PC-3 (cell line): Measurements from ENCODE around the gene CISTR. TPM values are rescaled to one million over a fixed set of nuclear protein-coding genes. Genes with fewer than 3 reads are reported as not detected.

Source experiments
- ATAC-seq: fragments of 200-7000 bp; cut with Tn5 transposase; 2 replicates; pipeline ENCODE4 v1.9.1; 2020; ENCODE audit warnings: mild to moderate bottlenecking, moderate library complexity
- BruUV-seq: library from RNA; stranded (reverse); fragments of 400-500 nt; replicated peaks from 2 replicates; lab custom pipeline; 2021; lab: Mats Ljungman, UMichigan
- CTCF ChIA-PET: fragments of 300-600 bp; sonication (Branson Sonifier 250); formaldehyde crosslinking; loops from one replicate; lab custom pipeline; 2022; ENCODE audit warnings: antibody characterized with exemption; lab: Charles Lee
- POLR2A ChIA-PET: fragments of 300-600 bp; sonication (Branson Sonifier 250); formaldehyde crosslinking; loops from one replicate; lab custom pipeline; 2022; ENCODE audit warnings: antibody characterized with exemption; ENCODE audit not compliant: unreplicated experiment; lab: Charles Lee
- DNase-seq: peaks from one replicate; pipeline ENCODE4 v3.0.0-alpha.2; 2015
- H2AFZ ChIP-seq: fragments of 300-600 bp; sonication (generic); 2 replicates; pipeline ENCODE4 v1.6.0; 2016; ENCODE audit warnings: antibody characterized with exemption, low read length
- H3F3A ChIP-seq: fragments of 300-600 bp; sonication (generic); one replicate; pipeline ENCODE4 v1.6.0; 2017; ENCODE audit warnings: antibody characterized with exemption, low read length, control low read depth, mild to moderate bottlenecking; ENCODE audit not compliant: unreplicated experiment
- H3K27ac ChIP-seq: fragments of 300-600 bp; sonication (generic); 2 replicates; pipeline ENCODE4 v1.5.1; 2016; ENCODE audit warnings: mild to moderate bottlenecking, low read length
- H3K27me3 ChIP-seq: fragments of 300-600 bp; sonication (generic); 2 replicates; pipeline ENCODE4 v1.6.1; 2016; ENCODE audit warnings: low read length, mixed read lengths
- H3K36me3 ChIP-seq: fragments of 300-600 bp; sonication (generic); 2 replicates; pipeline ENCODE4 v1.6.1; 2016; ENCODE audit warnings: low read depth, mixed run types, low read length, mixed read lengths
- H3K4me1 ChIP-seq: fragments of 300-600 bp; sonication (generic); 2 replicates; pipeline ENCODE4 v1.5.1; 2016; ENCODE audit warnings: low read length; ENCODE audit not compliant: insufficient read depth
- H3K4me2 ChIP-seq: fragments of 300-600 bp; sonication (generic); 2 replicates; pipeline ENCODE4 v1.6.0; 2016; ENCODE audit warnings: low read length
- H3K4me3 ChIP-seq: fragments of 300-600 bp; sonication (generic); 2 replicates; pipeline ENCODE4 v1.5.1; 2016; ENCODE audit warnings: mild to moderate bottlenecking, low read length, mixed read lengths
- H3K79me2 ChIP-seq: fragments of 300-600 bp; sonication (generic); 2 replicates; pipeline ENCODE4 v1.6.1; 2017; ENCODE audit warnings: low read length, mixed read lengths
- H3K9ac ChIP-seq: fragments of 300-600 bp; sonication (generic); 2 replicates; pipeline ENCODE4 v1.6.0; 2016; ENCODE audit warnings: mild to moderate bottlenecking, low read length
- H3K9me2 ChIP-seq: fragments of 300-600 bp; sonication (generic); replicated peaks from 2 replicates; pipeline ENCODE4 v1.6.1; 2016; ENCODE audit warnings: mixed run types, low read length, mixed read lengths
- H3K9me3 ChIP-seq: fragments of 300-600 bp; sonication (generic); 2 replicates; pipeline ENCODE4 v1.6.1; 2016; ENCODE audit warnings: low read length, mixed read lengths
- H4K20me1 ChIP-seq: fragments of 300-600 bp; sonication (generic); 2 replicates; pipeline ENCODE4 v1.6.1; 2016; ENCODE audit warnings: low read length, mixed read lengths
- CTCF ChIP-seq: fragments of 300-600 bp; sonication (generic); conservative IDR thresholded peaks from 2 replicates; pipeline ENCODE4 v1.5.1; 2017; ENCODE audit warnings: antibody characterized with exemption, low read depth, mild to moderate bottlenecking, low read length
- EZH2 ChIP-seq: fragments of 300-600 bp; sonication (generic); IDR thresholded peaks from one replicate; pipeline ENCODE4 v1.6.1; 2017; ENCODE audit warnings: antibody characterized with exemption, mild to moderate bottlenecking, low read length; ENCODE audit not compliant: unreplicated experiment
- EZH2phosphoT487 ChIP-seq: fragments of 300-600 bp; sonication (generic); IDR thresholded peaks from 2 replicates; pipeline ENCODE4 v1.6.1; 2018; ENCODE audit warnings: mild to moderate bottlenecking, antibody characterized with exemption, low read length, borderline replicate concordance
- intact Hi-C: fragments of 100-400 bp; cut with micrococcal nuclease; formaldehyde crosslinking; loops from 2 replicates; pipeline ENCODE4 v1.9.0; 2023
- total RNA-seq: library from RNA; depleted of rRNA; stranded (reverse); fragments of >200 nt; gene quantifications from 2 replicates; pipeline ENCODE4 v1.2.3, GENCODE V29; 2014

CISTR gene
- total RNA-seq, 1 experiment from 2014 or later, result not detected

GRCh38 chr12:53782093-53782703 lies 30.4 kb upstream of the CISTR start:
- Histone ChIP-seq H4K20me1 (no peaks in the 10 kb centered on the region), H3K27me3 (no peaks in the 10 kb centered on the region), H3K4me1 (peaks cover 16% of the 10 kb centered on the region), H3K36me3 (no peaks in the 10 kb centered on the region), H3F3A (no peaks in the 10 kb centered on the region), H3K4me3 (no peak overlapping the region), H3K9me2 (no peaks in the 10 kb centered on the region), H3K9me3 (no peaks in the 10 kb centered on the region), H3K79me2 (no peaks in the 10 kb centered on the region), H3K4me2 (no peak overlapping the region), H2AFZ (no peak overlapping the region), H3K9ac (no peak overlapping the region), H3K27ac (no peak overlapping the region)
- ChIA-PET POLR2A (no interaction called here), CTCF (interaction anchor here (0.6 kb wide), 1 partner anchor 227 kb away, joined by 5 read pairs; the partner anchor contains the start of gene HOXC8)
- no TSS peak for BruUV-seq
- ATAC-seq (no peak), DNase-seq (no peak)
- TF ChIP-seq CTCF, result no peak
- no peak for TF ChIP-seq EZH2phosphoT487
- intact Hi-C loops, result no loop called here

- H3K27ac ChIP-seq, result no peak overlapping the region
- DNase-seq, result no peak
- H3K36me3 ChIP-seq, result no peaks in the 10 kb centered on the region
- intact Hi-C loops, result no loop called here
- ChIA-PET POLR2A (no interaction called here), CTCF (no interaction called here)
- H3K9me2 ChIP-seq, result no peaks in the 10 kb centered on the region
- no peak overlapping the region for H3K9ac ChIP-seq
- H4K20me1 ChIP-seq, result no peaks in the 10 kb centered on the region
- peaks cover 24% of the 10 kb centered on the region for H3K4me1 ChIP-seq
- no peak overlapping the region for H3K4me3 ChIP-seq
- no peaks in the 10 kb centered on the region for H3K27me3 ChIP-seq
- H3K4me2 ChIP-seq, result no peak overlapping the region
- H3K9me3 ChIP-seq, result no peaks in the 10 kb centered on the region
- TF ChIP-seq EZH2phosphoT487, result no peak
- no peak for TF ChIP-seq EZH2
- no peak for TF ChIP-seq CTCF
- no peaks in the 10 kb centered on the region for H3K79me2 ChIP-seq
- no peaks in the 10 kb centered on the region for H3F3A ChIP-seq
- peak; percentile 69 for ATAC-seq
- BruUV-seq, result no TSS peak
- H2AFZ ChIP-seq, result peak overlapping the region; percentile 49
These were observed 29.5 kb upstream of the CISTR start for GRCh38 chr12:53781228-53781801.

GRCh38 chr12:53780323-53780722 lies 28.5 kb upstream of the CISTR start:
- POLR2A ChIA-PET, result no interaction called here
- DNase-seq, result no peak

More at GRCh38 chr12:53780323-53780722, 28.5 kb upstream of the CISTR start:
- Histone ChIP-seq H3K27me3 (no peaks in the 10 kb centered on the region), H3K36me3 (no peaks in the 10 kb centered on the region), H4K20me1 (no peaks in the 10 kb centered on the region), H3K9me2 (no peaks in the 10 kb centered on the region), H2AFZ (no peak overlapping the region), H3K4me1 (peaks cover 27% of the 10 kb centered on the region), H3K27ac (no peak overlapping the region), H3K9ac (no peak overlapping the region), H3K4me2 (no peak overlapping the region), H3K79me2 (no peaks in the 10 kb centered on the region), H3F3A (no peaks in the 10 kb centered on the region), H3K4me3 (no peak overlapping the region), H3K9me3 (no peaks in the 10 kb centered on the region)
- TF ChIP-seq EZH2phosphoT487 (no peak), EZH2 (no peak), CTCF (no peak)
- ATAC-seq, result no peak
- CTCF ChIA-PET, result no interaction called here
- no TSS peak for BruUV-seq
- intact Hi-C loops, result no loop called here
